ENCODE results near the gene RIIAD1.
"Not testable (repeated sequence)": the region's sequence is repeated elsewhere in the genome, so short reads cannot be mapped to it uniquely, and the experiment has no call there.

The RIIAD1 gene

DNA sequence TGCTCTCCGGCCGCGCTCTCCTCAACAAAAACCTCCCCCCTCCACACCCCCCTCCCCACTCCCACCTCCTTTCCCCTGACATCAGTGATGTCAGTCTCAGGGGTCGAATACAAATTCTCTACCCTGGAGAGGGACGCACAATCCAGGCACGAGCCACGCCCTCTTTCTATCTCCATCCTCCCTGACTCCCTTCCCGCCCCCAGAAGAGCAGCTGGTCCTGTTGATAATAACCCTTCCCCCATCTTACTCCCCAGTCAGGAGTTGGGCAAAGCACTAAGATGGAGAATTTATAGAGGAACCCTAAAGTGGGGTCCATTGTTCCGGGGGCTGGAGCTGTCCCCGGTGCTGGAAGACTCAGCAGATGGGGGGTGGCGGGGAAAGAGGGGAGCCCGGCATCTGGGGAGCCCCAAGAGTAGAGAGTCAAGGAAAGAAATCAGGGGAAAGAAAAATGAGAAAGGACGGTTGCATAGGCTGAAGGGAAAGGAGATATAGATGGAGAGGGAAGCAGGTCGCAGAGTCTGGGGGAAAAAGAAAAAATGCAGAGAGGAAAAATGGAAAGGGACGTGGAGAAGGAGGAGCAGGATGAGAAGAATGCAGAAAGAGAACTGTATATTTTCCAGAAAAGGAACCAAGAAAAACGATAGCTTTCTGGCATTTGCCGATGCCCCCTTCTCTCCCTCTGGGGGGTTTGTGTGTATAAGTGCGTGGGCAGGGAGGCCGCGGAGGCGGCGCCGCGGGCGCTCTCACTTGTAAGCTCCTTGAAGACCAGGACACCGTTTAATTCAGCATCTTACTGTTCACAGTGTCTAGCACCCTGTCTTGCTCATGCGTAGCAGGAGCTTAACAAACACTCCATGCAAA, 4.3 kb upstream of the RIIAD1 start, which contains the start of gene CELF3:
CELF3 (minus strand) TSS at position 33 of the 861 bp plus-strand sequence. CDS start 783 bp downstream, outside the sequence.
- Histone ChIP-seq H3K9me3 (ENCODE audit: control insufficient read depth, insufficient read depth, low read length) (no peaks in the 10 kb centered on the region), H3K4me1 (ENCODE audit: insufficient read depth, low read length) (no peaks in the 10 kb centered on the region), H3K36me3 (ENCODE audit: insufficient read depth, low read length) (no peaks in the 10 kb centered on the region), H3K9ac (ENCODE audit: low read depth, low read length) (peak within 1 kb of the TSS; percentile 16; the same call in 1 of the 2 replicates)

DNA sequence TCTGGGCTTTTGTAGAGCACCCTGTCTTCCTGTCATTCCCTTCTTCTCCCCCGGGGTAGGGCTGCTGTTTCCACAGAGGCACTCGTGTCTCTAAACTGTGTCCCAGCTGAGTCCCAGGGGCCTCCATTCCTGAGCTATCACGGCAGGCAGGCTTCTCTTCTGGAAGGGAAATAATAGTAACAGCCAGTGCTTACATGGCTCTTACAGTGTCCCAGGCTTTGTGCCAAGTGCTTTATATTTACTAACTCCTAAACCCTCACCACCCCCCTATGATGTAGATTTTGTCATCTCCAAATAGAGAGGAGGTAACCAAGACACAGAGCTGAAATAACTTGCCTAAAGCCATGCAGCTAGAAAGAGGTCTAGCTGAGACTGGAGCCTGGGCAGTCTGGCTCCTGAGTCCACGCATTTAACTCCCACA, 3.3 kb upstream of the RIIAD1 start:
- Histone ChIP-seq H3K9me3 (ENCODE audit: control insufficient read depth, insufficient read depth, low read length) (no peaks in the 10 kb centered on the region), H3K4me1 (ENCODE audit: insufficient read depth, low read length) (no peaks in the 10 kb centered on the region), H3K9ac (ENCODE audit: low read depth, low read length) (no peak overlapping the region), H3K36me3 (ENCODE audit: insufficient read depth, low read length) (no peaks in the 10 kb centered on the region)

DNA sequence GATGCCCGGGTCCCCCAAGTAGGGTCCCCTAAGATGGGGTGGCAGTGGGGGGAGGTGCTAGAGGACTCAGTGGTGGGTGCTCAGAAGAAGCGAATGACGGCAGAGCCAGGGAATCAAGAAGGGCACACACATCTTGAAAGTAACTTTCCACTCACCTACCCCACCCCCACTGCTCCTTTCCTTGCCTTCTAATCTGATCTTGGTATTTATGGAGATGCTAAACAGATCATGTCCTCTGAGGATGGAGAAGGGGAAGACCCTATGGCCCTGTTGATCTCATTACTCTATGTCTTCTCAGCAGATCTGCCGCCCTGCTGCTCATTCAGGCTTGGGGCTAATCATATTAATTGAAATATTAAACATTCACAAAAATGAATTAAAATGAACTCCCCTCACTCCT, 2.7 kb upstream of the RIIAD1 start:
- Histone ChIP-seq H3K9me3 (ENCODE audit: control insufficient read depth, insufficient read depth, low read length) (no peaks in the 10 kb centered on the region), H3K36me3 (ENCODE audit: insufficient read depth, low read length) (no peaks in the 10 kb centered on the region), H3K9ac (ENCODE audit: low read depth, low read length) (no peak overlapping the region), H3K4me1 (ENCODE audit: insufficient read depth, low read length) (peaks cover under 1% of the 10 kb centered on the region; the same call in 1 of the 2 replicates)

DNA sequence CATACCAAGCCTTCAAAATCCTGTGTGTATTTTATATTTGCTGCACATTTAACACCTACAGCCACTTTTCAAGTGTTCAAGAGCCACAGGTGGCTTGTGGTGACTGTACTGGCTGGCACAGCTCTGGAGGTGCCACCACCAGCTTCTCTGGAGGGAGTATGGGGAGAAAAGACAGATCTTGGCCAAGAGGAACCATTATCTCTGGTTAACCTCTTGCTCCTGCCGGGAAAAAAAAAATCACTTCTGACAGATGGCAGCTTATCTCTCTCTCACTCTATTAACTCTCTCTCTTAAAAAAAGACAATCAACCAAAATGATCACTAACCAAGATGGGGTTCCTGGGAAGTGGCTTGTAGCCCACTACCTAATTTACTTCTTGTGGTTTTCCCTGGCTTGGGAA, 1.2 kb upstream of the RIIAD1 start:
- no peak overlapping the region for H3K9ac ChIP-seq (ENCODE audit: low read depth, low read length)
- H3K9me3 ChIP-seq (ENCODE audit: control insufficient read depth, insufficient read depth, low read length) = no peaks in the 10 kb centered on the region
- no peaks in the 10 kb centered on the region for H3K36me3 ChIP-seq (ENCODE audit: insufficient read depth, low read length)
- H3K4me1 ChIP-seq (ENCODE audit: insufficient read depth, low read length) = peaks cover 9% of the 10 kb centered on the region; the same call in 1 of the 2 replicates

DNA sequence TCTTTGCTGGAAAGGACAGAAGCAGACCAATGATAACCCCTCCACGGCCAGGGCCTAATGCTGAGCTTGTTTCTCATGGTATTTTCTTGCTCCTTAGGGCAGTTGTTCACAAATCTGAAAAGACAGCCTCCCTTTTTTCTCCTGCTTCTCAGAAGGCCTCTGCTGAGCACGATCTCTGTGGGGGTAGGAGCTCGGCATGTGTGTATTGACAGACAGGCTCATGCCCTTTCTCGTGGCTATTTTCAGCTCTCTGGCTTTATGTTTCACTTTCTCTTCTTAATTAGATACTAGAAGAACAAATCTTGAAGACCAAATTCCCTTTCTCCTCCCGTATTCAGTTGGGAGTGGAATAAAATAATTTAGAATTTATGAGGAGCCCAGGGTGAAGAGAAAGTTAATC, 768 bp upstream of the RIIAD1 start:
- no peak overlapping the region for H3K9ac ChIP-seq (ENCODE audit: low read depth, low read length)
- no peaks in the 10 kb centered on the region for H3K9me3 ChIP-seq (ENCODE audit: control insufficient read depth, insufficient read depth, low read length)
- H3K4me1 ChIP-seq (ENCODE audit: insufficient read depth, low read length) = peaks cover 9% of the 10 kb centered on the region; the same call in 1 of the 2 replicates
- no peaks in the 10 kb centered on the region for H3K36me3 ChIP-seq (ENCODE audit: insufficient read depth, low read length)

DNA sequence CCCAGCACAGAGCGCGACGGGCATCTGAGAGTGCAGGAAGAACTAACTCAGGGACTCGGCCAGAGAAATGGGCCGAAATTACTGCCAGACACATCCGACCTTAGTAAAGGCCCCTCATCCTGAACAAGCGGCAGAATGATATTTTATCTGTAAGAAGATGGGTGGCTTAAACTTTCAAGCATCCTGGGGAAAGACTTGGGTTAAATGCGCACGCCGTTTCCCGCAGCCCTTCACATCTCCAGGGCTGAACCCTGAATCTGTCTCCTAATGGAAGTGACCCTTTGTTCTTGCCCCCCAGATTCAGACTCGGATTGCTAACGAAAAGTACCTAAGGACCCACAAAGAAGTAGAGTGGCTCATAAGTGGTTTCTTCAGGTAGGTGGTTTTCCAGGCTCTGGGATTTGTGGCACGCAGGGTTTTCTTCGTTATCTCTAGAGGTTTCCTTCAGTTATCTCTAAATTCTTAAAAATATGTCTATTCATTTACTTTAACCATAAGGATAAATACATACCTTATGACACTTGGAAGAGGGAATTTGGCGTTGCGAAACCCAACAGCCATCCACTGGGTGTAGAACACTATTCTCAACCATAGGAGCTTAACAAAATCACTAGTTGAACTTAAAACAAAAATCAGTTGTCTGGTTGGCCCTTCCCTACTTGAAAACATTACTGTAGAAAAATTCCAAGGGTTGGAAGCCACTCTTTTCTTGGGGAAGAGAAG, 627 bp downstream of the RIIAD1 start:
- H3K9me3 ChIP-seq (ENCODE audit: control insufficient read depth, insufficient read depth, low read length) = no peaks in the 10 kb centered on the region
- H3K4me1 ChIP-seq (ENCODE audit: insufficient read depth, low read length) = peaks cover 9% of the 10 kb centered on the region; the same call in 1 of the 2 replicates
- peak overlapping the region; percentile 54; the same call in 1 of the 2 replicates for H3K9ac ChIP-seq (ENCODE audit: low read depth, low read length)
- H3K36me3 ChIP-seq (ENCODE audit: insufficient read depth, low read length) = no peaks in the 10 kb centered on the region

DNA sequence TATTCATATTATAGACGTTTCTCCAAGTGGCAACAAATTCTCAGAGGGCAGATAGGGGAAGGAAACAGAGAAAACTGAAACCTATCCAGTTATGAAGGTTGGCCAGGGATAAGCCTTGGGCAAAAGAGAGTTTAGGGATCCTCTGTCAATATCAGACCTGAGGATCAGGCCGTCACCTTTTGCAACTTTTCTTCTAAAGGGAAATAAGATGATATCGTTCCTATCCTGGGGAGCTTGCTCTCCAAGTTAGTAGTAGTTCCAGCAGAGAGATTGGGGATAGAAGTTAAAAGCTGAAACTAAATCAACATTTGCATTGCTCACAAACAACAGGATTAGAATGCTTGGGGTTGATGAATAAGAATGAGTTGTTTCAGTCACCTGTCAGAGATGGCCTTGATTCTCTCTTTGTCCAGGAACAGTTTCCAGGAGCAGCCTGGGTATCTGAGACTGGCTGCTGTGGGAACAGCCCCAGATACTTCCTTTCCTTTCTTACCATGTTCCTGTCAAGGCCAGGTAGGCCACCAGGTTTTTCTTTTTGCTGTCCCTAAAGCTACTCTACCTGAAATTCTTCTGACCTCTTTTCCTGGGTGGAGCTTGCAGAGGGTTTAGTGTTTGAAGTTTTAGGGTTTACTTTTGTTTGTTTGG, 2.5 kb downstream of the RIIAD1 start:
- no peaks in the 10 kb centered on the region for H3K9me3 ChIP-seq (ENCODE audit: control insufficient read depth, insufficient read depth, low read length)
- H3K4me1 ChIP-seq (ENCODE audit: insufficient read depth, low read length) = peaks cover 17% of the 10 kb centered on the region
- H3K9ac ChIP-seq (ENCODE audit: low read depth, low read length) = no peak overlapping the region
- H3K36me3 ChIP-seq (ENCODE audit: insufficient read depth, low read length) = no peaks in the 10 kb centered on the region

DNA sequence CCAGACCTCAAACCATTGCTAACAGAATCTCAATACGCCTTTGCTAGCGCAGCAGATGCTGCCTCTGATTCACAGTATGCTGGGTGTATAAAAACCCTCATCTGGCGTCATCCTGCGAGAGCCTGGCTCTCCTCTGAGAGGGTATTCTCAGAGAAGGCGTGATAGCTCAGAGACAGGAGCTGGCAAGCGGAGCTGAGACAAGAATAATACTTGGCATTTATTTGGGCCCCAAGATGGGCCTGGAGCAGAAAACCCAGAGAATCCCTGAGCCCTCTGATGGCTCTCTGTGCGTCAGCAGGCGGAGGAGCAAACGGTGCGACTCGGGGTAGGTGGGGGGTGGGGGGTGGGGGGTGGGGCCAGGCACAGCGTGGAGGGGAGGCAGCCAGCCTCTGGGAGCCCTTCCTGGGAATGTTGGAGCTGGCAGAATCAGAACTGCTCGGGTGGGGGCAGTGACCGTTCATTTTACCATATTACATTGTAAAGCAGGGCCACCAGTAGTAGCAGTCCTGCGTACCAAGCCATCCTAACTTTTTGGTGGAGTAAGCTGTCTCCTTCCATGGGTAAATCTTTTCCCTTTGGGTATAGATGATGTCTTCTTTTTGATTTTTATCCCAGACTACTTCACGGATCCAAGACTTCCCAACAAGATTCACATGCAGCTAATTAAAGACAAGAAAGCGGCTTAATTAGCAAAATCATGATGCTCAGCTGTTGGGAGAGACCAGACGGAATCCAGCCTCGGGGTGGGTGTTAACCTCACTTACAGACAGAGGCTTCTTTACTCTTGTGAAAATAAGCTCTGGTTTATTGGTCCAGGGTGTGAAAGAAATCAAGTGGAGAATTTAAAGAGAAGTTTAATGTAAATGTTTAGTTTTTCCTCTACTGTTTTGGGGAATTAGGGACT, 7.1 kb downstream of the RIIAD1 start:
- H3K36me3 ChIP-seq (ENCODE audit: insufficient read depth, low read length) = no peaks in the 10 kb centered on the region
- no peaks in the 10 kb centered on the region for H3K9me3 ChIP-seq (ENCODE audit: control insufficient read depth, insufficient read depth, low read length)
- peaks cover 23% of the 10 kb centered on the region for H3K4me1 ChIP-seq (ENCODE audit: insufficient read depth, low read length)
- no peak overlapping the region; the same call in 1 of the 2 replicates for H3K9ac ChIP-seq (ENCODE audit: low read depth, low read length)

DNA sequence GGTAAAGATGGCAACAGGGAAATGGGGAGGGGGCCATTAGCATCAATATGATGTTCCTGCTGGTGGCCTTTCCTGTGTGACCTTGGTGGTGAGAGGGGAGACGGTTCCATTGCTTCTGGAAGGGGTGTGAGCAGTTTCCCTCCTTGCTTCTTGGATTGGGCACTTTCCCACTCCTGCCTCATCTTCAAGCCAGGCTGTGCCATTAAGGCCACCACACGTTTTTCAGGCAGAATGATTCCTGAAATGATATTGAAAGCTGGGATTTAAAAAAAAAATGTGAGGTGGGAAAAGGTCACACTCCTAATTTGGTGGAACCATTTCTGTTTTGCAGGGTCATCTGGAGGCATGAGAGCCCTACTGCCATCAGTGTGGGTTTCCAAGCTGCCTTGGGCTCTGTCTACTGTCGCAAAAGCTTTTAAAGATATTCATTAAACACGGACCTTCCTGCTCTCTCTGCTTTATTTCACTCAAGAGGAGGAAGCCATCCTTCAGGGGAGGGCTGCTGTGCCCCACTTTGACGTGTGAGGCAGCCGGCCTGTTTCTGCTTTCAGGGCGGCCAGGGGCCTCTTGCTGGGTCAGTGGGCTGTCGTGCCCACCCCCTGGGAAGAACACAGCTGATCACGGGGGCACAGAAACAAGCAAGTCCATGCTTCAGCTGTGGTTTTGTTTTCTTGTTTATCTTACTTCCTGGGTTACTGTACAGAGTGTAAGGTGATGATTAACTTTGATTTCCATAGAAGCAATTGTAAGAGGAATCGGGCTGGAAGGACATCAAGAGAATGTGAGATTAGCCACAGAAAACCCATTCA, 8.0 kb downstream of the RIIAD1 start:
- H3K36me3 ChIP-seq (ENCODE audit: insufficient read depth, low read length) = no peaks in the 10 kb centered on the region
- H3K9me3 ChIP-seq (ENCODE audit: control insufficient read depth, insufficient read depth, low read length) = no peaks in the 10 kb centered on the region
- H3K9ac ChIP-seq (ENCODE audit: low read depth, low read length) = no peak overlapping the region
- H3K4me1 ChIP-seq (ENCODE audit: insufficient read depth, low read length) = peaks cover 17% of the 10 kb centered on the region

DNA sequence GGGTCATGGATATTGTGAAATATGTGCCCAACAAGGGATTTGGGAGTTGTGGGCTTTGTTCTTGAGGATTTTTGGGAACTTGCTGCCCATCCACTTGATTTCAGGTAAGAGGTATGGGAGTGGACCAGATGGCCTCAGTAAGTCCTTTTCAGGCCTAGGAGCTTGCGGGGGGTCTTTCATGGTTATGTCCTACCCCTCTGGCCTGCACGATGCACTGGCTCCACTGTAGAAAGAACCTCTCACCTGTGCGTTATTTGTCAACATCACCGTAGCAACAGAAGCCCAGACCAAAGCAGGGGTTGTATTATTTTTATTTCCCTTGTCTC, 8.6 kb downstream of the RIIAD1 start:
- Histone ChIP-seq H3K4me1 (ENCODE audit: insufficient read depth, low read length) (peaks cover 15% of the 10 kb centered on the region), H3K9me3 (ENCODE audit: control insufficient read depth, insufficient read depth, low read length) (no peaks in the 10 kb centered on the region), H3K36me3 (ENCODE audit: insufficient read depth, low read length) (no peaks in the 10 kb centered on the region), H3K9ac (ENCODE audit: low read depth, low read length) (no peak overlapping the region)

DNA sequence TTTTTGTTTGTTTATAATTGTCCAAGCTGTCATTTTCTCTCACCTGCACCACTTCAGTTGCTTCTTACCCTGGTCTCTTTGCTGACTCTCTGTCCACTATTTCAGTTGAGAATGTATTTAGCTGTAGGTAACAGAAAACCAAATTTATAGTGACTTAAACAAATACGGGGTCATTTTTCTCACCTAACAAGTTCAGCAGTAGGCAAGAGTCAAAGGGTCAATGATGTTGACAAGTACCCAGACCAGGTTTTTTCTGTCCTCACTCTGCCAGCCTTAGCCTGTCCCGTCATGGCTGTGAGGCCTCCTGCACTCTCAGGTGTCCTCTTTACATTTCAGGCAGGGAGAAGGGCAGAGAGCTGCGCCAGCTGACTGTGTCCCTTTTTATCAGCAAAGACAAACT, 11.8 kb downstream of the RIIAD1 start:
- Histone ChIP-seq H3K4me1 (ENCODE audit: insufficient read depth, low read length) (peaks cover 11% of the 10 kb centered on the region), H3K36me3 (ENCODE audit: insufficient read depth, low read length) (no peaks in the 10 kb centered on the region), H3K9me3 (ENCODE audit: control insufficient read depth, insufficient read depth, low read length) (peaks cover under 1% of the 10 kb centered on the region; the same call in 1 of the 2 replicates), H3K9ac (ENCODE audit: low read depth, low read length) (no peak overlapping the region)

DNA sequence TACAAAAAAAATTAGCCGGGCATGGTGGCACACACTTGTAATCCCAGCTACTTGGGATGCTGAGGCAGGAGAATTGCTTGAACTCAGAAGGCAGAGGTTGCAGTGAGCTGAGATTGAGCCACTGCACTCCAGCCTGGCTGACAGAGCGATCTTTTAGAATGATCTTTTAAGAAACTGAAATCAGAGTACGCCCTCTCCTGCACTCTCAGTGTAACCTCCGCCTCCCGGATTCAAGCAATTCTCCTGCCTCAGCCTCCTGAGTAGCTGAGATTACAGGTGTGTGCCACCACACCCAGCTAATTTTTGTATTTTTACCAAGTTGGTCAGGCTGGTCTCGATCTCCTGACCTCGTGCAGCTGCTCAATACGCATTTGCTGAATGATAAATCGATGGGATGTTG, 12.7 kb downstream of the RIIAD1 start:
- not testable (repeated sequence) for H3K36me3 ChIP-seq (ENCODE audit: insufficient read depth, low read length); H3K9me3 ChIP-seq (ENCODE audit: control insufficient read depth, insufficient read depth, low read length); H3K4me1 ChIP-seq (ENCODE audit: insufficient read depth, low read length); H3K9ac ChIP-seq (ENCODE audit: low read depth, low read length)

DNA sequence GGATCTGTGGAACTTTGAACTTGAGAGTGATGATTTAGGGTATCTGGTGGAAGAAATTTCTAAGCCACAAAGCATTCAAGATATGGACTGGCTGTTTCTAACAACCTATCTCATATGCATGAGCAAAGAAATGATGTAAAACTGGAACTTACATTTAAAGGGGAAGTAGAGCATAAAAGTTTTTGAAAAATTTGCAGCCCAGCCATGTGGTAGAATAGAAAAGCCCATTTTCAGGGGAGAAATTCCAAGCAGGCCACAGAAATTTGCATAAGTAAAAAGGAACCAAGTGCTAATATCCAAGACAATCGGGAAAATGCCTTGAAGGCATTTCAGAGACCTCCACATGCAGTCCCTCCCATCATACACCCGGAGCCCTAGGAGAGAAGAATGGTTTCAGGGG, 15.7 kb downstream of the RIIAD1 start:
- Histone ChIP-seq H3K4me1 (ENCODE audit: insufficient read depth, low read length) (no peaks in the 10 kb centered on the region), H3K9ac (ENCODE audit: low read depth, low read length) (no peak overlapping the region), H3K9me3 (ENCODE audit: control insufficient read depth, insufficient read depth, low read length) (peaks cover 3% of the 10 kb centered on the region; the same call in 1 of the 2 replicates), H3K36me3 (ENCODE audit: insufficient read depth, low read length) (no peaks in the 10 kb centered on the region)
